Right atrium auricular region (tissue), 2 donors: ENCODE measurements around the gene CCNY. TPM values are rescaled to one million over a fixed set of nuclear protein-coding genes. Genes with fewer than 3 reads are reported as not detected.

Experiments
- DNase-seq: peaks from one replicate; pipeline ENCODE4 v3.0.0-alpha.2; 2019; ENCODE audit warnings: low spot score
- H3K27ac ChIP-seq, 2 donors: fragments of 200-600 bp; sonication (generic); 1 replicate in 1 of 2; 2 replicates in 1 of 2; pipeline ENCODE4 v1.5.1; 2016 to 2019
- H3K27me3 ChIP-seq, 2 donors: fragments of 200-600 bp; sonication (generic); one replicate each; pipeline versions ENCODE4 v1.5.1 to v1.6.0; 2017 to 2019
- H3K36me3 ChIP-seq: fragments of 200-600 bp; sonication (generic); one replicate; pipeline ENCODE4 v1.5.1; 2016
- H3K4me1 ChIP-seq, 2 donors: fragments of 200-600 bp; sonication (generic); one replicate each; pipeline versions ENCODE4 v1.5.1 to v1.6.0; 2017 to 2019
- H3K4me3 ChIP-seq, 2 donors: fragments of 200-600 bp; sonication (generic); 1 replicate in 1 of 2; 2 replicates in 1 of 2; pipeline ENCODE4 v1.5.1; 2017 to 2019; ENCODE audit warnings: mild to moderate bottlenecking in 1 of 2, moderate library complexity in 1 of 2
- H3K9me3 ChIP-seq, 2 donors: fragments of 200-600 bp; sonication (generic); one replicate each; pipeline ENCODE4 v1.5.1; 2019
- total RNA-seq, 2 donors: library from RNA; depleted of rRNA; stranded (reverse); fragments of >200 nt; gene quantifications; one replicate each; pipeline ENCODE4 v1.1.0, GENCODE V29; 2016
- TF ChIP-seq, protein P1 (sequence below), 2 donors: fragments of 200-600 bp; sonication (generic); IDR thresholded peaks; one replicate each; pipeline ENCODE4 v1.5.1; 2019; ENCODE audit warnings: antibody characterized with exemption in 2 of 2

CCNY gene
- total RNA-seq, 2 donors from 2014 or later = 35.6 to 58.1 TPM

DNA sequence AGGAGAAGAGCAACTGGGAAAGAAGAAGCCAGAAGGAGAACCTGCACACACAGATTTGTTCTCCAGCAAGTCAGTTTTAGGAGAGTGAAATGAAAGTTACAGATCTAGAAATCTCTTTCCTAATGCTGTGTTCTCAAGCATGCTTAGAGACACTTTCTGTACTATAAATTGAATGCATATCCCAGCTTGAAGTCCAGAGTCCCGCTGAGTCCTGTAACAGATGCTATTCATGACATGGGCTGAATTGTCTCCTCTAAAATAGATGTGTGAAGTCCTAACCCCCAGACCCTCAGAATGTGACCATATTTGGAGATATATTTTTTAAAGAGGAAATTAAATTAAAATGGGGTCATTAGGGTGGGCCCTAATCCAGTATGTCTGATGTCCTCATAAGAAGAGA is 222.0 kb downstream of the CCNY start:
- Histone ChIP-seq H3K27ac (no peak overlapping the region), H3K27me3 (no peaks in the 10 kb centered on the region), H3K4me1 (peaks cover 0 to 23% of the 10 kb centered on the region in 2 donors), H3K9me3 (no peaks in the 10 kb centered on the region), H3K4me3 (no peak overlapping the region), H3K36me3 (peaks cover 8% of the 10 kb centered on the region)
- TF ChIP-seq, protein P1, sequence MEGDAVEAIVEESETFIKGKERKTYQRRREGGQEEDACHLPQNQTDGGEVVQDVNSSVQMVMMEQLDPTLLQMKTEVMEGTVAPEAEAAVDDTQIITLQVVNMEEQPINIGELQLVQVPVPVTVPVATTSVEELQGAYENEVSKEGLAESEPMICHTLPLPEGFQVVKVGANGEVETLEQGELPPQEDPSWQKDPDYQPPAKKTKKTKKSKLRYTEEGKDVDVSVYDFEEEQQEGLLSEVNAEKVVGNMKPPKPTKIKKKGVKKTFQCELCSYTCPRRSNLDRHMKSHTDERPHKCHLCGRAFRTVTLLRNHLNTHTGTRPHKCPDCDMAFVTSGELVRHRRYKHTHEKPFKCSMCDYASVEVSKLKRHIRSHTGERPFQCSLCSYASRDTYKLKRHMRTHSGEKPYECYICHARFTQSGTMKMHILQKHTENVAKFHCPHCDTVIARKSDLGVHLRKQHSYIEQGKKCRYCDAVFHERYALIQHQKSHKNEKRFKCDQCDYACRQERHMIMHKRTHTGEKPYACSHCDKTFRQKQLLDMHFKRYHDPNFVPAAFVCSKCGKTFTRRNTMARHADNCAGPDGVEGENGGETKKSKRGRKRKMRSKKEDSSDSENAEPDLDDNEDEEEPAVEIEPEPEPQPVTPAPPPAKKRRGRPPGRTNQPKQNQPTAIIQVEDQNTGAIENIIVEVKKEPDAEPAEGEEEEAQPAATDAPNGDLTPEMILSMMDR (IDR thresholded peaks at IDR 0.05) = no peak
- no peak for DNase-seq

DNA sequence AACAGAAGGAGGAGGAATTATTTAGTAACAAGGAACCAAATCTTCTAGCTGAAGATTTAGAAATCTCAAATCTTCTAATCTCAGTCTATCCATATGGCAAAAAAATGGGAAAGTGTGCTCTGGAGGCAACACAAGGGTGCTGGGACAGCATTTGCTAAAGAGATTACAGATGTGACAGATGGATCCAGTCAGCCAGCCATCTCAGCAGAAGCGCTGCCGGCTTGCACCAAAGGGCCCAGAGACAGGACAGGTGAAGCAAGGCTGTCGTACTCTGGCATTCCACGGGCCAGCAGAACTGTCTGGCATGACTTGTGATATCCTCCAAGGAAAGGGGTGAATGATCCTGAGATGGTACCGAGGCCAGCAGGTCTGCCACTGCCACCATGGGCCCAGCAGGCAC is 223.1 kb downstream of the CCNY start:
- Histone ChIP-seq H3K4me3 (no peak overlapping the region), H3K36me3 (no peaks in the 10 kb centered on the region), H3K27me3 (no peaks in the 10 kb centered on the region), H3K9me3 (no peaks in the 10 kb centered on the region), H3K27ac (no peak overlapping the region), H3K4me1 (peaks cover 0 to 31% of the 10 kb centered on the region in 2 donors)
- no peak for DNase-seq
- TF ChIP-seq, protein P1 (IDR thresholded peaks at IDR 0.05) = no peak

DNA sequence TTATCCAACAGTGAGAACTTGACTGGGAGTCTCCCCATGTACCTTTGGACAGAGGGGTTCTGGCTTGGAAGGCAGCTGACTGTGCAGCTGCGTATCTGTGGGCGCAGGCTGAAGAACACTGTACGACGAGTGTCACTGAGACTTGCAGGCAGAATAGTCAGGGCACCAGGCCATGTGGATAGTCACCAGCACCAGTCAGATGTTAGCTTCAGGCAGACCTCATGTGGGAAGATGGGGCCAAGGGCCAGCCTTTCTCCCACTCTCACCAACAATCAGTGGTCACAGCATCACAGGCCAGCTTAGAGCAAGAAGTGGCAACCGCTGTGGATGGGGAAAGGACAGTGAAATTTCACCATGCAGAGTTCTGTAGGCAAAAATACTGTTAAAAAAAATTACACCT is 225.4 kb downstream of the CCNY start:
- H3K9me3 ChIP-seq = no peaks in the 10 kb centered on the region
- peaks cover 0 to 52% of the 10 kb centered on the region in 2 donors for H3K4me1 ChIP-seq
- no peak overlapping the region for H3K4me3 ChIP-seq
- H3K27ac ChIP-seq = peak overlapping the region; percentile 15 to 39
- TF ChIP-seq, protein P1 (IDR thresholded peaks at IDR 0.05) = no peak
- DNase-seq = no peak
- H3K27me3 ChIP-seq = no peaks in the 10 kb centered on the region
- no peaks in the 10 kb centered on the region for H3K36me3 ChIP-seq

DNA sequence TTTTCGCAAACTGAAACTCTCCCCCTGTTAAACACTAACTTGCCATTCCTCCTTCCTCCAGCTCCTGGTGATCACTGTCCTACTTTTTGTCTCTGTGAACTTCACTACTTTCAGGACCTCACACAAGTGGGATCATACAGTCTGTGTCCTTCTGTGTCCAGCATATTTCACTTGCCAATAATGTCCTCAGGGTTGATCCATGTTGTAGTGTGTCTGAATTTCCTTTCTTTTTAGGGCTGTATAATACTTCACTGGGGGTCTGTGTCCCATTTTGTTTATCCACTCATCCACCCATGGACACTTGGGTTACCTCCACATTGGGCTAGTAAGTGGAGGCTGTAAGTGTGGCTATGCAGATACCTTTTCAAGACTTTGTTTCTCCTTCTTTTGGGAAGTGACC is 226.1 kb downstream of the CCNY start:
- Histone ChIP-seq H3K9me3 (no peaks in the 10 kb centered on the region), H3K4me1 (peaks cover 0 to 52% of the 10 kb centered on the region in 2 donors), H3K27ac (peak overlapping the region in 1 of 2 donors; percentile 39), H3K4me3 (no peak overlapping the region), H3K27me3 (no peaks in the 10 kb centered on the region), H3K36me3 (peaks cover 5% of the 10 kb centered on the region)
- no peak for DNase-seq
- TF ChIP-seq, protein P1 (IDR thresholded peaks at IDR 0.05) = no peak

DNA sequence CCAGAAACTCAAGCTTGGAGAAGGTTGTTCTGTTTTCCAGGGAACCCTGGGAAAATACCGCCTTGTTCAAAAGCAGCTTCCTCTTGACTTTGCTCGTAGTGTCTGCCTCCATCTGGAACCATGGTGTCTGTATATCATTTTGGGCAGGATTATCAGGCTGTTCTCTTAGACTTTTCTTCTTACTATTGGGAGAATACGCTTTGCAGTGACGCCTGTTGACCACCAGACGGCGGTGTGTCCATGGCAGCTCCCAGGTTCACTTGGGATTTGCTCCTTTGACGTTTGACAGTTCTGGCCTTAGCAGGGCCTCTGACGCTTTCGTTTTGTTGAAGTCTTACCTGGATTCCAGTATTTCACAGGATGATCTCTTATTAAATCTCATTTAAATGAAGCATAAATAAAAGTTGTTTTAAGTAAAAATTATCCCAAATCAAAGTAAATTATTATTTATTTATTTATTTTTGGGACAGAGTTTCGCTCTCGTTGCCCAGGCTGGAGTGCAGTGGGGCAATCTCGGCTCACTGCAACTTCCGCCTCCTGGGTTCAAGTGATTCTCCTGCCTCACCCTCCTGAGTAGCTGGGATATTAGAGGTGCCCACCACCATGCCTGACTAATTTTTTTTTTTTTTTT is 227.1 kb downstream of the CCNY start:
- H3K27me3 ChIP-seq = no peaks in the 10 kb centered on the region
- H3K9me3 ChIP-seq = no peaks in the 10 kb centered on the region
- H3K27ac ChIP-seq = no peak overlapping the region
- peaks cover 15% of the 10 kb centered on the region for H3K36me3 ChIP-seq
- TF ChIP-seq, protein P1 (IDR thresholded peaks at IDR 0.05) = peak; percentile 97
- peaks cover 0 to 52% of the 10 kb centered on the region in 2 donors for H3K4me1 ChIP-seq
- no peak overlapping the region for H3K4me3 ChIP-seq
- peak; percentile 73 for DNase-seq
